ENCODE data around the gene IRS4. TPM values are rescaled to one million over a fixed set of nuclear protein-coding genes. Genes with fewer than 3 reads are reported as not detected.

The IRS4 gene
- total RNA-seq, result not detected
- polyA plus RNA-seq (ENCODE audit: insufficient read length in 6 of 6), result 1 to 10 TPM in 4 of 6 donors, under 1 TPM in 2; 0.49 to 2.5 (median 1.2) TPM
- long read RNA-seq, donor 1, transcript IRS4-201 (1 exons, 3,928 nt), result major isoform, 7 of 7 reads
- long read RNA-seq, donor 1, partial matches to known transcripts, result 0 of 7 reads
- long read RNA-seq, donor 1, other reads (novel, unspliced or antisense), result 0 of 7 reads
- long read RNA-seq, donor 2, transcript IRS4-201 (1 exons, 3,928 nt), result major isoform, 5 of 5 reads
- long read RNA-seq, donor 2, partial matches to known transcripts, result 0 of 5 reads
- long read RNA-seq, donor 2, other reads (novel, unspliced or antisense), result 0 of 5 reads
- long read RNA-seq, donor 3, result 0 reads
- long read RNA-seq, donor 4, result 0 reads
- long read RNA-seq, donor 5, partial matches to known transcripts, result 0 of 1 reads
- long read RNA-seq, donor 5, other reads (novel, unspliced or antisense), result 0 of 1 reads
- long read RNA-seq, donor 6, partial matches to known transcripts, result 0 of 2 reads
- long read RNA-seq, donor 6, other reads (novel, unspliced or antisense), result 0 of 2 reads
- long read RNA-seq, donor 7, result 0 reads
- long read RNA-seq, donor 8, result 0 reads
- long read RNA-seq, donor 9, result 0 reads
- long read RNA-seq, donor 10, result 0 reads
- long read RNA-seq, donor 11, transcript IRS4-201 (1 exons, 3,928 nt), result major isoform, 8 of 8 reads
- long read RNA-seq, donor 11, partial matches to known transcripts, result 0 of 8 reads
- long read RNA-seq, donor 11, other reads (novel, unspliced or antisense), result 0 of 8 reads
- long read RNA-seq, donor 12, partial matches to known transcripts, result 0 of 1 reads
- long read RNA-seq, donor 12, other reads (novel, unspliced or antisense), result 0 of 1 reads

DNA sequence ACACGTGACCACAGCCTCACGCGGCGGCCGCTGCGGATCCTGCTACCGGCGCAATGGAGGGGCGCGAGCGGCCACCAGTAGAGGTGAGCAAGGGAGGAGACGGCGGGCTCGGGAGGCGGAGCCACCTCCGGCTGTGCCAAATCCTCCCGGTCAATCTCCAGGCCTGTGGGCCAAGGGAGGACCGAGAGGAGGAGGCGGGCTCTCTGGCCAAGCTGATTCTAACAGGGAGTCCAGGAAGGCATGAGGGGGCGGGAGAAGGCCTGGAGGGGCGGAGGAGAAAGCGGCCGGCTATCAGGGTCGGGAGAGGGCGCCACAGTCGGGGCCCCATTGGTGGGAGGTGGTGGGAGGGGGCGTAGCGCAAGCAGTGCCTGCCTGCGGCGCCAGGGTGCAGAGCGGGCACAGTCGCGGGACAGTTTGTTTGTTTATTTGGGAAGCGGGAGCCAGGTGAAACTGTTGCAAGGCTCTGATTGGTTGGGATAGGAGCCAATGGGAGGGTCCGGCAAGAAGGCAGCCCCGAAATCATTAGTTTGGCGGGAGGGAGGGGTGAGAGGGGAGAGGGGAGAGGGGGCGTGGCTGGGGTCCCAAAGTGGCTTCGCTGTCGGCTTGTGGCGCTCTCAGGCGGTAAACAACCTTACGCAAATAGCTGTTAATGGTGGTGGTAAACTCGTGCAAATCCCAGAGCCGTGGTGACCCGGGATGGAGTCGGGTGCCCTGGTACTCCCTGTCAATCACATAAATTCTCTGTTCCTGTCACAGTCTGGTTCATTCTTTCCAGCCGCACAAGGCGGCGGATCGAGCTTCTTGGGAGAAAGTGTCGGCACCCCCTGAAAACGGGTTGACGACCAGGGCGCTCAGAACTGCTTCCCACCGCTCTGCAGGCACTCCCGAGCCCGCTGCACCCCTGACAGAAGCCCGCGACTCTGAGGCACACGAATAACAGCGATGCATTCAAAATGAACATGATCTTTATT is at the start of gene IRS4:
Gene IRS4 (minus strand): TSS at position 55 of the 971 bp plus-strand sequence.
- Histone ChIP-seq H3K27ac (no peak within 1 kb of the TSS), H3K9me3 (no peaks in the 10 kb centered on the region), H3K4me1 (no peaks in the 10 kb centered on the region), H3K36me3 (no peaks in the 10 kb centered on the region), H3K4me3 (peak within 1 kb of the TSS in 1 of 2 donors; percentile 25), H3K27me3 (peaks cover 82 to 87% of the 10 kb centered on the region in 2 donors)
- TF ChIP-seq, protein P1, sequence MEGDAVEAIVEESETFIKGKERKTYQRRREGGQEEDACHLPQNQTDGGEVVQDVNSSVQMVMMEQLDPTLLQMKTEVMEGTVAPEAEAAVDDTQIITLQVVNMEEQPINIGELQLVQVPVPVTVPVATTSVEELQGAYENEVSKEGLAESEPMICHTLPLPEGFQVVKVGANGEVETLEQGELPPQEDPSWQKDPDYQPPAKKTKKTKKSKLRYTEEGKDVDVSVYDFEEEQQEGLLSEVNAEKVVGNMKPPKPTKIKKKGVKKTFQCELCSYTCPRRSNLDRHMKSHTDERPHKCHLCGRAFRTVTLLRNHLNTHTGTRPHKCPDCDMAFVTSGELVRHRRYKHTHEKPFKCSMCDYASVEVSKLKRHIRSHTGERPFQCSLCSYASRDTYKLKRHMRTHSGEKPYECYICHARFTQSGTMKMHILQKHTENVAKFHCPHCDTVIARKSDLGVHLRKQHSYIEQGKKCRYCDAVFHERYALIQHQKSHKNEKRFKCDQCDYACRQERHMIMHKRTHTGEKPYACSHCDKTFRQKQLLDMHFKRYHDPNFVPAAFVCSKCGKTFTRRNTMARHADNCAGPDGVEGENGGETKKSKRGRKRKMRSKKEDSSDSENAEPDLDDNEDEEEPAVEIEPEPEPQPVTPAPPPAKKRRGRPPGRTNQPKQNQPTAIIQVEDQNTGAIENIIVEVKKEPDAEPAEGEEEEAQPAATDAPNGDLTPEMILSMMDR (IDR thresholded peaks at IDR 0.05), result no peak
- intact Hi-C loops (cut with DNase I), result no loop called here
- peak; percentile 64 for ATAC-seq
- peak in 3 of 4 donors; percentile 37 to 55 (median 51) for DNase-seq

DNA sequence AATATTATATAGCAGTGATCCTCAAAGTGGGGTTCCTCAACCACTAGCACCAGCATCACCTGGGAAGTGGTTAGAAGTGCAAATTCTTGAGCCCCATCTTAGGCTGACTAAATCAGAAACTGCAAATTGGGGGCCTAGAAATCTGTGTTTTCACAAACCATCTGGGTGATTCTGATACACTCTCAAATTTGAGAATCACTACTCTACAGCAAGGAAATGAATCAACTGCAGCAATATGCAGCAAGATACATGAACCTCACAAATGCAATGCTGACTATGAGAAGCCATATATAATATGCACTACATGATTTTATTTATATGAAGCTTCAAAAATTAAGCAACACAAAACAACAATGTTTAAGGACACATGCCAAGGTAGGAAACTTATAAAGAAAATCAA is 36.2 kb upstream of the IRS4 start:
- Histone ChIP-seq H3K27ac (no peak overlapping the region), H3K27me3 (no peaks in the 10 kb centered on the region), H3K36me3 (no peaks in the 10 kb centered on the region), H3K9me3 (no peaks in the 10 kb centered on the region), H3K4me1 (no peaks in the 10 kb centered on the region), H3K4me3 (no peak overlapping the region)
- no peak for ATAC-seq
- TF ChIP-seq, protein P1 (IDR thresholded peaks at IDR 0.05), result no peak
- DNase-seq, result no peak
- intact Hi-C loops (cut with DNase I), result no loop called here

DNA sequence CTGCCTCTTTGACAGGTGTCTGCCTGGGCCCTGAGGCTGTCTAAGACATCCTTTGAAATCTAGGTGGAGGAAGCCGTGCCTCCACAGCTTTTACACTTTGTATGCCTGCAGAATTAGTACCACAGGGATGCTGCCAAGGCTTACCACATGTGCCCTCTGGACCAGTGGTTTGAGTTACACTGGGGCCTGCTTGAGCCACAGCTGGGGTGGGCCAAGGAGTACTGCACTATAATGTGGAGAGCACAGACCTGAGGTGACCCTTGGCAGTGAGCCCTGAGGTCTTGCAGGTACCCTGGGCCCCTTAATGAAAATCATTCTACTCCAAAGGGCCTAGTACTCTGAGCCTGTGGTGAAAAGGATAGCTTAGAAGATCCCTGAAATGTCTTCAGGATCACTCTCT is 27.2 kb upstream of the IRS4 start:
- DNase-seq (no peak), ATAC-seq (no peak)
- H3K27me3 ChIP-seq, result no peaks in the 10 kb centered on the region
- intact Hi-C loops (cut with DNase I), result no loop called here
- TF ChIP-seq, protein P1 (IDR thresholded peaks at IDR 0.05), result no peak
- no peak overlapping the region for H3K4me3 ChIP-seq
- H3K27ac ChIP-seq, result no peak overlapping the region
- H3K9me3 ChIP-seq, result no peaks in the 10 kb centered on the region
- H3K36me3 ChIP-seq, result no peaks in the 10 kb centered on the region
- H3K4me1 ChIP-seq, result no peaks in the 10 kb centered on the region

DNA sequence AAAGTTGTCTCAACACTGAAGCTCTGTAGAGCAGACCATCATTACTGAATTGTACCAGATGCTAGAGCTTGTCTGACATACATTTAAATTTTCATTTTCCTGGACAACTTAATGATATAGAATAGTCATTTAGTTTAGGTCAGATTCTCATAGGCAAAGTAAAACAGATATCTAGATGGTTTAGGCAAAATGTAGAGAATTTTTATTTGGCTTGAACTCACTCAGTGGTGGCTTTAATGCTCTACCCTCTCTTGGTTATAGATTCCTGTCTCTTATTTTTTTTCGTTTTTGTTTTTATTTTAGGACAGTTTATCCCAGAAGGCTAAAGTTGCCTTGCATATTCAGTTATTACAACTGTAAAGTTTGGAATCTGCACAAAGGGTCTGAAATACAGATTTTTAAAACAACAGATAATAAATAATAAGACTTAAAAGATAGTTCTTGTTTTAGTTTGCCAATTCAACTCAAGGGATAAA is 4.0 kb upstream of the IRS4 start:
- TF ChIP-seq, protein P1 (IDR thresholded peaks at IDR 0.05), result no peak
- H3K27ac ChIP-seq, result no peak overlapping the region
- no peak overlapping the region for H3K4me3 ChIP-seq
- no peaks in the 10 kb centered on the region for H3K4me1 ChIP-seq
- ATAC-seq (no peak), DNase-seq (no peak)
- intact Hi-C loops (cut with DNase I), result no loop called here
- no peaks in the 10 kb centered on the region for H3K36me3 ChIP-seq
- H3K9me3 ChIP-seq, result no peaks in the 10 kb centered on the region
- H3K27me3 ChIP-seq, result peaks cover 50 to 57% of the 10 kb centered on the region in 2 donors

All from left lung (tissue), 14 donors.